Endothelial cell (in vitro differentiated cells): ENCODE data around the gene RAB26. TPM values are rescaled to one million over a fixed set of nuclear protein-coding genes. Genes with fewer than 3 reads are reported as not detected.
"Not testable (repeated sequence)": the region's sequence is repeated elsewhere in the genome, so short reads cannot be mapped to it uniquely, and the experiment has no call there.

Experiments
- DNase-seq: peaks from one replicate; pipeline ENCODE4 v3.0.0; 2021; ENCODE audit warnings: low spot score
- H3K27ac Mint-ChIP-seq: one replicate; pipeline ENCODE4 v1.8.0; 2021; ENCODE audit warnings: mixed read lengths, inconsistent platforms; ENCODE audit not compliant: unreplicated experiment
- H3K27me3 Mint-ChIP-seq: one replicate; pipeline ENCODE4 v1.8.0; 2021; ENCODE audit warnings: mild to moderate bottlenecking, moderate library complexity, mixed read lengths, inconsistent platforms; ENCODE audit not compliant: unreplicated experiment
- H3K36me3 Mint-ChIP-seq: one replicate; pipeline ENCODE4 v1.8.0; 2021; ENCODE audit warnings: mild to moderate bottlenecking, low read depth, mixed read lengths, inconsistent platforms; ENCODE audit not compliant: unreplicated experiment
- H3K4me1 Mint-ChIP-seq: one replicate; pipeline ENCODE4 v1.8.0; 2021; ENCODE audit warnings: mild to moderate bottlenecking, mixed read lengths, inconsistent platforms; ENCODE audit not compliant: unreplicated experiment
- H3K4me3 Mint-ChIP-seq: one replicate; pipeline ENCODE4 v1.8.0; 2021; ENCODE audit warnings: mild to moderate bottlenecking, mixed read lengths, inconsistent platforms; ENCODE audit not compliant: unreplicated experiment
- H3K9me3 Mint-ChIP-seq: one replicate; pipeline ENCODE4 v1.8.0; 2021; ENCODE audit warnings: mixed read lengths, inconsistent platforms; ENCODE audit not compliant: unreplicated experiment
- total RNA-seq: library from RNA; stranded (reverse); fragmentation: NEBNext Ultra II Directional; extraction: Animal tissue kit (Norgen Biotek cat#: 25700); gene quantifications from one replicate; pipeline ENCODE4 v1.2.1, GENCODE V29; 2021; ENCODE audit not compliant: unreplicated experiment
- TF ChIP-seq, protein P1 (sequence below): fragments of 200-600 bp; sonication (generic); IDR thresholded peaks from one replicate; pipeline ENCODE4 v1.5.0; 2021; ENCODE audit warnings: antibody characterized with exemption; ENCODE audit not compliant: unreplicated experiment

The RAB26 gene
- total RNA-seq, 1 donor from 2014 or later = 1.9 TPM

DNA sequence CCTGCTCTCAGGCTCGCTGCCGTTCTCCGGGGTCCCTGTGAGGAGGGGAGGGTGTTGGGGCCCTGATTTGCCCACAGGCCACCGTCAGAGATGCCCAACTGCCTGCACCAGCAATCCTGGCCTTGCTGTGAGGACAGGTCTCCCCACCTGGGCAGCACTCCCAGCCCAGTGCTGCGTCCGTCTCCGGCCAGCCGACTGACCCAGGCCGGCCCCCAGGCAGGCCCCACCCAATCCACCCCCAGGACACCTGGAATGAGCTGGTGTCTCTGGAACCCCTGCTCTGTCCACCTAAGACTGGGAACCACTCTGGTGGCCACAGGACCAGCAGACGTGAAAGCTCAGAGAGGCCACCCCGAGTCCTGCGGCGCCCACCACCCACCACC lies 32.8 kb upstream of the RAB26 start:
- Mint-ChIP-seq H3K36me3 (no peaks in the 10 kb centered on the region), H3K27ac (no peak overlapping the region), H3K9me3 (no peaks in the 10 kb centered on the region), H3K27me3 (peaks cover 4% of the 10 kb centered on the region), H3K4me3 (no peak overlapping the region), H3K4me1 (no peaks in the 10 kb centered on the region)
- TF ChIP-seq, protein P1, sequence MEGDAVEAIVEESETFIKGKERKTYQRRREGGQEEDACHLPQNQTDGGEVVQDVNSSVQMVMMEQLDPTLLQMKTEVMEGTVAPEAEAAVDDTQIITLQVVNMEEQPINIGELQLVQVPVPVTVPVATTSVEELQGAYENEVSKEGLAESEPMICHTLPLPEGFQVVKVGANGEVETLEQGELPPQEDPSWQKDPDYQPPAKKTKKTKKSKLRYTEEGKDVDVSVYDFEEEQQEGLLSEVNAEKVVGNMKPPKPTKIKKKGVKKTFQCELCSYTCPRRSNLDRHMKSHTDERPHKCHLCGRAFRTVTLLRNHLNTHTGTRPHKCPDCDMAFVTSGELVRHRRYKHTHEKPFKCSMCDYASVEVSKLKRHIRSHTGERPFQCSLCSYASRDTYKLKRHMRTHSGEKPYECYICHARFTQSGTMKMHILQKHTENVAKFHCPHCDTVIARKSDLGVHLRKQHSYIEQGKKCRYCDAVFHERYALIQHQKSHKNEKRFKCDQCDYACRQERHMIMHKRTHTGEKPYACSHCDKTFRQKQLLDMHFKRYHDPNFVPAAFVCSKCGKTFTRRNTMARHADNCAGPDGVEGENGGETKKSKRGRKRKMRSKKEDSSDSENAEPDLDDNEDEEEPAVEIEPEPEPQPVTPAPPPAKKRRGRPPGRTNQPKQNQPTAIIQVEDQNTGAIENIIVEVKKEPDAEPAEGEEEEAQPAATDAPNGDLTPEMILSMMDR = no peak
- DNase-seq = no peak

DNA sequence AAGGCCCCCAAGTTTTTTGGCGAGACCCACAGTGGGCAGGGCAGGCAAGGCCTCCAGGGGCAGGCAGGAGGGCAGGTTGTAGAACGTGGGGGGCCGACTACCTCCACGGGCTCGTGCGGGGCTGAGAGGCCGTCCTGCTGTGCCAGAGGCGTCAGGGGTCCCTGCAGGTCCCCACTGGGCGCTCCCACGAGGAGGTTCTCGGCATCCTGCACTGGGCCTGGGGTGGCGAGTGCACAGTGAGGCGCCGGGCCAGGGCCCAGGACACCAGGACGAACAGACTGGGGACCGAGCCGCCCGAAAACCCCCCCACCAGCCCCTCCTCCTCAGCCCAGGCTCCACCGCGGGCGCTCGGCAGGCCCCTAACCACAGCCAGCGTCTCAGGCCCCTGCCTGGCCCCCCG lies 32.0 kb upstream of the RAB26 start:
- H3K27me3 Mint-ChIP-seq, H3K9me3 Mint-ChIP-seq, H3K4me3 Mint-ChIP-seq, DNase-seq, H3K36me3 Mint-ChIP-seq, H3K27ac Mint-ChIP-seq, H3K4me1 Mint-ChIP-seq: not testable (repeated sequence)

DNA sequence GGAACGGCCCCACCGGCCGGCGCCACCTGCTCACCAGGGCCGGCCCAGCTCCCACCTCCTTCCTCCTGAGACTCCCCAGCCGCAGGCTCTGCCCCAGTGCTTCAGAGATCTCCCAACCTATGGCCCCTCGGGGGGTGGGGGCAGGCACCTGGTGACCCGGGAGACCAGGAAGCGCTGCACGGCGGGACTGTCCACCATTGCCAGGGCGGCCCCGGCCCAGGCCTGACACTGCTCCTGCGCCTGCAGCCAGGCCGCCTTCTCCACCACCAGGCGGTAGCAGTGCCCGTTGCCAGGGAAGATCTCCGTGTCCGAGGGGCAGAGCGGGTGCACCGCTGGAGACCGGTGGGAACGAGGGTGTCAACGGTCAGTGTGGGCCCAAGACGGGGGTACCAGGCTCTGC lies 31.1 kb upstream of the RAB26 start:
- H3K9me3 Mint-ChIP-seq, H3K27ac Mint-ChIP-seq, DNase-seq, H3K27me3 Mint-ChIP-seq, H3K4me3 Mint-ChIP-seq, H3K4me1 Mint-ChIP-seq, H3K36me3 Mint-ChIP-seq: not testable (repeated sequence)

DNA sequence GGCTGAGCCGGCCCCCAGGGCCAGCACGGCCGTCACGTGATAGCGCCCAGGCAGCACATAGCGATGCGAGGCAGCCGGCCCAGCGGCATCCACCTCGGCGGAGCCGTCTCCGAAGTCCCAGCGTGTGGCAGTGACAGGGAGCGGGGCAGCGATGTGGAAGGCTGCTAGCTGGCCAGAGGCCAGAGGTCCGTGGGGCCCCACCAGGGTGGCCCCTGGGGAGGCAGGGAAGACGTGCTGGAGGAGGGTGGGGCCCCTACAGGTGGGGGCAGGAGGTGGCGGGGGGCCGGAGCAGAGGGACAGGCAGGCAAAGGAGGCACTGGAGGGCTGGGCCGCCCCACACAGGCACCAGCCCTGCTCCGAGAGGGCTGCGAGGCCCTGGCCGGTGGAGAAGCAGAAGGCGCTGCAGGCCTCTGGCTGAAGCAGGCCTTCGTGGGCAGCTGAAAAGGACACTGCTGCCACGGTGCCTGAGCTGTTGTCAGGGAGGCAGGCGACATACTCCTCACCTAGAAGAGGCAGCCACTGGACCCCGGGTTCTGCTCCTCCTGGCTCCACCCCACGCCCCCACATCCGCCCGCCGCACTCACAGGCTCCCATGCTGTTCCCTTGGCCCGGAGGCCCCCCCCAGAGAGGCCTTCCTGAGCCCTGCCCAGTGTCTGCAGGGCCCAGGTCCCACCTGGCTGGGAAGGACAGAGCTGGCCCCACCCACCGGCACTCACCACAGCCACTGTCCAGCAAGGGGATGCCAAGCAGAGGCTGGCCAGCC lies 30.3 kb upstream of the RAB26 start:
- H3K4me1 Mint-ChIP-seq, H3K27me3 Mint-ChIP-seq, H3K4me3 Mint-ChIP-seq, DNase-seq, H3K36me3 Mint-ChIP-seq, H3K9me3 Mint-ChIP-seq, H3K27ac Mint-ChIP-seq: not testable (repeated sequence)

DNA sequence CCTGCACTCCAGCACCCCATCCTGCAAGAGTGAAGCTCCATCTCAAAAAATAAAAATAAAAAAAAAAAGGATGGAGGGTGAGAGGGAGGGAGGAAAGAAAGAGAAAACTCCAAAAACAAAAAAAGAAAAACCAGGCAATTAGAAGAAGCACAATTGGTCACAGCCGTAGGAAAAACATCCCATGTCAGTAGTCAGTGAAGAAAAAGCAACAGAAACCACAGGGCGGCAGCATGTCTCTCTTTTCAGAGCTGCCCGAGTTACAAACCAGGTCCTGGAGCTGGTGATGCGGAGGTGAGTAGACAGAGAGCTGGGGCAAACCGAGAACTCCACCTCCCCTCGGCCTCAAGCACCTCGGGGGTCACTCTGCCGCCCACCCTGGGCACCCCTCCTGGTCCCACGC lies 27.1 kb upstream of the RAB26 start:
- not testable (repeated sequence) for H3K4me1 Mint-ChIP-seq, H3K27ac Mint-ChIP-seq, H3K4me3 Mint-ChIP-seq, DNase-seq, H3K9me3 Mint-ChIP-seq, H3K36me3 Mint-ChIP-seq, H3K27me3 Mint-ChIP-seq

DNA sequence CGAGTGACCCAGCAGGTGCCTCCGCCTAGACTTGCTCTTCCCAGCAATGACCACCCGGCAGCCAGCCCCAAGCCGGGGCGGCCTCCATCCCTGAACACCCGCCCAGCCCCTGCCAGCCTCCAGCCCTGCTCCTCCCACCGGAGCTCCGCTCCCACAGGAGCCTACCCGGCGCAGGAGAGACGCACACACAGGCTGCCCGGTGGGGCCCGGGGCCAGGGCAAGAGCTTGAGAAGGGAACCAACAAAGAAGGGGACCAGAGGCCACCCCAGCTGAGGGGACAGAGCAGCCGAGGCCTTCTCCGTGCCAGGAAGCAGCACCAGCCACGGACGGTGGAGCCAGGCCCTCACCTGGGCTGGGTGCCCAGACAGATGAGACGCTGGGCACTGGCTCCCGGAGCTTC lies 26.6 kb upstream of the RAB26 start:
- Mint-ChIP-seq H3K9me3 (no peaks in the 10 kb centered on the region), H3K4me3 (no peak overlapping the region), H3K4me1 (peaks cover 4% of the 10 kb centered on the region), H3K27ac (no peak overlapping the region), H3K27me3 (peaks cover 4% of the 10 kb centered on the region), H3K36me3 (peaks cover 4% of the 10 kb centered on the region)
- TF ChIP-seq, protein P1 = no peak
- no peak for DNase-seq

DNA sequence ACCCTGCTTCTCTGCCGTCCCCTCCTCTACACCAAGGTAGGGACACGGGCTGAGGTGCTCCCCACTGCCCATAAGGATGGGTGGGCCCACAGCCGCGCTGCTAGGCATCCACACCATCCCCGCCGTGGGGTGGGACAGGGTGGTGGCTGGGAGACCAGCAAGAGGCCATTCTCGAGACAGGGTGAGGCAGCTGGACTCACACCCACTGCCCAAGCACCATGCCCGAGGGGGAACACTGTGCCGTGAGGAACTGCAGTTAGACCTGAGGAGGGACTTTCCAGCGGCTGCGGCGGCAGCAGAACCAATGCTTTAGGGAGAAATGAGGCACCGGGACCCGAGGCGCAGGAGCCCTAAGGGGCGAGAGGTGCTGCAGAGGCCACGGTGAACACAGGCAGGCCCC lies 26.0 kb upstream of the RAB26 start:
- peaks cover 4% of the 10 kb centered on the region for H3K36me3 Mint-ChIP-seq
- peaks cover 6% of the 10 kb centered on the region for H3K27me3 Mint-ChIP-seq
- peaks cover 9% of the 10 kb centered on the region for H3K4me1 Mint-ChIP-seq
- no peak overlapping the region for H3K4me3 Mint-ChIP-seq
- H3K9me3 Mint-ChIP-seq = no peaks in the 10 kb centered on the region
- TF ChIP-seq, protein P1 = no peak
- no peak overlapping the region for H3K27ac Mint-ChIP-seq
- no peak for DNase-seq

DNA sequence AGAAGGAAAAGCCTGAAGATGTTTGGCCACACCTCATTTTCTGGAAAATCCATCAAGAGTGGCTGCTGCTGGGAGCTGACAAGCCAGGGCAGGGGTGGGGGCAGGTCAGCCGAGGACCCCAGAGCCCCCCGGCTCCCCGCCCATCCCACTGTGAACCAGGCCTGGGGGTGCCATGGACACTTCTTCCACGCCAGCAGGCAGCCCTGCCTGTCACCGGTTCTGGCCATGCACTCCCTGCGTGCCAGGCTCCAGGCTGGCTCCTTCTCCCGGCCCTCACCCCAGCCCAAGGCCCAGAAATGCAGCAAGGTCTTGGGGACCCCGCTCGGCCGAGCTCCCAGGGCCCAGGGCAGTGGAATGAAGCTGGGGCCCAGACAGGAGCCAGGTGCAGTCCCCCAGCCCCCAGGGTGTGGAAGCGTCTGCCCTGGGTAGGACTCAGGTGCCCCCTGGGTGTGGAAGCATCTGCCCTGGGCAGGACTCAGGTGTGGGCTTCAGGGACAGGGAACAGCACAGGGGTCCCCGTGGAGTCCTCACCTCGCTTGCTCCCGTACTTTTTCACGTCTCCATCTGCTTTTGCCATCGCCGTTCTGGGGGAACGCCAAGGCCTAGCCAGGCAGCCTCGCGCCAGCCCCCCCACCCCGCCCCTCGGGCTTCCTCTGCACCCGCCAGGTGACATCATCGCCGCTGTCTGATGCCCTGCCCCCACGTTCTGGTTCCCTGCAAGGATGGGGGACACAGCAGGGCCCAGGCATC lies 25.3 kb upstream of the RAB26 start:
- H3K36me3 Mint-ChIP-seq, H3K4me3 Mint-ChIP-seq, H3K27me3 Mint-ChIP-seq, H3K27ac Mint-ChIP-seq, H3K4me1 Mint-ChIP-seq, DNase-seq, H3K9me3 Mint-ChIP-seq: not testable (repeated sequence)

DNA sequence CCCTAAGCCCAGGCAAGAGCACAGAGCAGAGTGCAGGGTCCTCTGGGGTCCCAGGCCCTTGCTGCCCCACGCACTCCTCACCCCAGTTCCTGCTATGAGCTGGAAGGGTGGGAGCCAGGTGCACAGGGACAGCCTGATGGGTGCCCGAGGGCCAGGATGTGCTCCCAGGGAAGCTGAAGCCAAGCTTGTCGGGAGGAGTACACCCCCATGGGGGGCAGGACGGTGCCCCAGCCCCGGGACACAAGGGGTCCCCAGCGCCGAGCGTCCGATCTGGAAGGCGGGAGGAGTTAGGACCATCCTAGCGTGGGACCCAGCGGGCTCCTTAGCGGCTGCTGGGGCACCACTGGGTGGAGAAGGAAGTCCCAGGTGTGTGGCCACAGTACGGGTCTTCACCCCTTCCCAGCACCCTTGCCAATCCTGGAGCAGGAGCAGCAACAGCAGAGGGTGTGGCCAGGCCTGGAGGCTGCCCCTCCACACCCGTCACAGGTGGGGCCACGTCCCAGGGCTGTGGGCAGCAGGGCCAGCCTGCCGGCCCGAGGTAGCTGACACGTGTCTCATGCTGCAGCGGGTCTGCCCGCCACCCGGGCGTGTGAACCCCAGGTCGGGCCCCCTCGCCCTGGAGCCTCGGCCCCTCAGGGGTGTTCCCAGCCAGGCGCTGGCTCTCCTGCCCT lies 24.6 kb upstream of the RAB26 start:
- H3K9me3 Mint-ChIP-seq, H3K4me3 Mint-ChIP-seq, H3K4me1 Mint-ChIP-seq, H3K27me3 Mint-ChIP-seq, DNase-seq, H3K27ac Mint-ChIP-seq, H3K36me3 Mint-ChIP-seq: not testable (repeated sequence)
